Stimulated activated CD4-positive, alpha-beta T cell treated with anti-CD3 and anti-CD28 coated beads, Interleukin-1b, Interleukin-23, amount 100 ng/mL, for 4 hours (primary cell): ENCODE measurements around the gene TATDN2.
"Not testable (repeated sequence)": the region's sequence is repeated elsewhere in the genome, so short reads cannot be mapped to it uniquely, and the experiment has no call there.

Source experiments
- DNase-seq, 2 donors: peaks; one replicate each; pipeline ENCODE4 v3.0.0-alpha.2; 2020; ENCODE audit warnings: low read depth in 2 of 2

Gene TATDN2

DNA sequence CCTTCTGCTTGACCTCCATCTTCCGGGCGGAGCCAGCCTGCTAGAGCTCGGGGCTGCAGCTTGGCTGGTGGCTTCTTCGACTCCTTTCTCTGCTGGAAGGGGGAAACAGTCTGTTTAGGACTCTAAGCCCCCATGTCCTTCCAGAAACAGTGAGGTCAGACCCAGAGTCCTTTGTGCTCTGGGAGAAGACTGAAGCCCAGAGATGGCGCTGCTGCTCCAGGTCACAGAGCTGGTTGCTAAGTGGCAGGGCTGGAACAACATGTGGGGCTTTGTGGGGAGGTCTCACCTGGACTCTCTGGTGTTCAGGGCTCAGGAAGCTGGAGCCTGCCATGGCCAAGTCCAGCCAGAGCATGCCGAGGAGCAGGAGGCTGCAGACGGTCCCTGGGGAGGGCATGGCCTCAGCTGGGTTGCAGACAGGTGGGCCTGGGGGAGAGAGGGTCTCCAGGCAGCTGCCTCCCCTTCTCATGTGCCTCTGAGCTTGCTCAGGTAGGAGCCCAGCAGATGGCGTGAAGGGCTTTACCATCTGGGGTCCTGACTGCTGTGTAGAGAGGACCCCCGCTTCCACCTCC, 41.6 kb downstream of the TATDN2 start:
- no peak for DNase-seq

- DNase-seq = no peak
Observed at GRCh38 chr3:10290481-10291176, 42.4 kb downstream of the TATDN2 start.

DNA sequence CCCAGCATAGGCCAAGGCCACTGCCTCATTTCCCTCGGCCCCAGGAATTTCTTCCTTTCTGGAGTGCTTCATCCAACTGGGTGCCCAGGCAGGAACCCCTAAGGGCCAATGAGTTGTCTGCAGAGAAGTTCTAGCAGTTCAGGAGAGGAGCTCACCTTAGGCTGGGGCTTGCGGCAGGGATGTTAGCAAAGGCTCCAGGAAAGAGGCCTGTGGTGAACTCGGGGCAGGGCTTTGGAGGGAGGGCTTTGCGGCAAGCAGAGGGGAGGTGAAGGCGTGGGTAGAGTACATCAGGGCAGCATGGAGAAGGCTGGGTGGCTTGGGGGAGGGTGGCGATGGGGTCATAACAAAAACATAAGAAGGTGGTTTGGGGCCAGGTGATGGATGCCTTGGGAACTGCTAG, 43.4 kb downstream of the TATDN2 start:
- DNase-seq = no peak

- DNase-seq = no peak
Observed at GRCh38 chr3:10292505-10293419, 44.5 kb downstream of the TATDN2 start, which contains the start of gene GHRL. Gene GHRL (minus strand): TSS chr3:10292947. CDS start chr3:10290180, 2,767 bp downstream.

GRCh38 chr3:10294030-10294586, 45.8 kb downstream of the TATDN2 start:
- no peak for DNase-seq

DNA sequence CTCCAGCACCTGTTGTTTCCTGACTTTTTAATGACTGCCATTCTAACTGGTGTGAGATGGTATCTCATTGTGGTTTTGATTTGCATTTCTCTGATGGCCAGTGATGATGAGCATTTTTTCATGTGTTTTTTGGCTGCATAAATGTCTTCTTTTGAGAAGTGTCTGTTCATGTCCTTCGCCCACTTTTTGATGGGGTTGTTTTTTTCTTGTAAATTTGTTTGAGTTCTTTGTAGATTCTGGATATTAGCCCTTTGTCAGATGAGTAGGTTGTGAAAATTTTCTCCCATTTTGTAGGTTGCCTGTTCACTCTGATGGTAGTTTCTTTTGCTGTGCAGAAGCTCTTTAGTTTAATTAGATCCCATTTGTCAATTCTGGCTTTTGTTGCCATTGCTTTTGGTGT, 49.8 kb downstream of the TATDN2 start:
- not testable (repeated sequence) for DNase-seq

- no peak for DNase-seq
Observed at GRCh38 chr3:10299175-10299574, 50.9 kb downstream of the TATDN2 start.

DNA sequence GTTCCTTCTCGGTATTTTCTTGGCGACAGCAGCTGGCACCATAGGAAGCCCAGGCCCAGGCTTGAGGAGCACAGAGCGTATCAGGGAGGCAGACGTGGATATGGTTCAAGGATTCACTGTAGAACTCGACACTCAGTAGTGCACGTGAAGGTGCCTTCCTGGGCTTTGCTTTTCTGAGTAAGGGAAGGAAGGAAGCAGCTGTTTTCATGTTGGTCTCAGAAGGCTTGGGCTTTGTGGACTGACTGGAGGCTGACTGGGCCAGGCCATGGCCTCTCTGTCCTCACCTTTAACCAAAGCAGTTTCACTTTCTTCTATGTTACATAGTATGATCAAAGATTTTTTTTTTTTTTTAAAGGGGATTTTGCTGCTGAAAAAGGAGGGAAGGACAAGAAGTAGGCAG, 51.4 kb downstream of the TATDN2 start:
- DNase-seq = no peak

DNA sequence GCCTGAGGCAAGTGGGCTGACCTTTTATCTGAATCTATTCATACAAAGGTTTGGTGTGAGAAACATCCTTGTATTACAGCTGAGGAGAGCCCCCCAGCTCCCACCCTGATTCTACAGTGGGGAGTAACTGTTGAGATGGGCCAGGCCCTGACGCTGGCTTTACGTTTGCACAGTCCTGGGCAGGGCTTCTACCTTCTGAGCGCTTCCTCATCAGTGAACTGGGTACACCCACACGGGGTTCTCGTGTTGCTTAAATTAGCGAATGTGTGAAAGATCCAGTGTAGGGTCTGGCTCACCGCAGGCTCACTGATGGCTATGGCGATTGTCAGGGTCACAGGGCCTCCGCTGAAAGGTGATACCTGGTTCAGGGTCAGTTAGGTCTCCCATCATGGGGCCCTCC, 51.8 kb downstream of the TATDN2 start:
- no peak for DNase-seq

GRCh38 chr3:10303105-10303504, 54.8 kb downstream of the TATDN2 start:
- no peak for DNase-seq

DNA sequence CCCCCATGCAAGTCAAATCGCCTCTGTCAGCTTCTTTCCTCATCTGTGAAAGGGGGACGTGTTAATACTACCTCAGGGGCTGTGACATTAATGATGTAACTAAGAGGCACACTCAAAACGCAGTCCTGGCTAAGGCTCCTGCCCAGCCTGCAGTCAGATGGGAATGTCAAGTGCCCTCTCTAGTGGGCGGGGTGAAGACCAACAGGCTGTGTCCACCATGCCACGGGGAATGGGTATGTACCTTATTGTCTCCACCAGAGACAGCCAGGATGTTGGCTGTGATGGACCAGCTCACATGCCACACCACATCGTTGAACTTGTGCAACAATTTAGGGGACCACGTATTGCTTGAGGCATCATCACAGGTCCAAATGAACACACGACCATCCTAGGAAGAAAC, 55.5 kb downstream of the TATDN2 start:
- DNase-seq = no peak

- no peak for DNase-seq
Observed at GRCh38 chr3:10304905-10305304, 56.6 kb downstream of the TATDN2 start.

DNA sequence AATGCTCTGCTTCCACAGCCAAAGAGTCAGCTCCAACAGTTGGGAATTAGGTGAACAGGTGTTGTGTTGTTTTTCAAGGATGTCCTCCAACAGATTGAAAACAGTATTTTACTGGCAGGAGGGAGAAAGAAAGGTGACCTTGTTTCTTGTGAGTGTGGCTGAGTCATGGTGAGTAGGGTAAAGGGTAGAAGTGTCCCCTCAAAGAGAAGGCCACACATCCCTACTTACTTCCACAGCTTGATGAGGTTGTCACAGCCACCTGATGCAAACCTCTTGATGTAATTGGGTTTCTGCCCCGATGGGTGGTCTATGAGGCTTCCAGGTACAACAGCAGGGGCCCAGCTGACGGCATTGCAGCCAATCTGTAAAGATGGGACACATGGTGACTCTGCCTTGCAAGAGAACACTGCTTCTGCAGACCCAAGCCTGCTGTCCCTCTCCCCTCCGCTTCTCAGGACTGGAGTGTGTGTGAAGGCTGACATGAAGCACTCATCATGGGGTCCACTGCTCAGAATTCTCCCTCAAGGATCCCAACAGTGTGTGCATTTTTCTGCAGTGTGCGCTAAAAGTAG, 57.2 kb downstream of the TATDN2 start:
- DNase-seq = no peak

GRCh38 chr3:10306156-10306555, 57.9 kb downstream of the TATDN2 start:
- DNase-seq = no peak

DNA sequence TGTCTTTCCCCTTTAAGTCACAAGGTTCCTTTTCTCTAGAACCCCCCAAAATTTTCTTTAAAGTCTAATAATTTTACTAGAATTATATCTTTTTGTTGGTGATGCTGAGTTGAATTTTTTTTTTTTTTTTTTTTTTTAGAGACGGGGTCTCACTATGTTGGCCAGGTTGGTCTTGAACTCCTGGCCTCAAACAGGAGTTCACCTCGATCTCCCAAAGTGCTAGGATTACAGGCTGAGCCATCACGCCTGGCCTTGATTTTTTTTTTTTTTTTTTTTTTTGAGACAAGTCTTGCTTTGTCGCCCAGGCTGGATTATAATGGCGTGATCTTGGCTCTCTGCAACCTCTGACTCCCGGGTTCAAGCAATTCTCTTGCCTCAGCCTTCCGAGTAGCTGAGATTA, 60.4 kb downstream of the TATDN2 start:
- DNase-seq = no peak

DNA sequence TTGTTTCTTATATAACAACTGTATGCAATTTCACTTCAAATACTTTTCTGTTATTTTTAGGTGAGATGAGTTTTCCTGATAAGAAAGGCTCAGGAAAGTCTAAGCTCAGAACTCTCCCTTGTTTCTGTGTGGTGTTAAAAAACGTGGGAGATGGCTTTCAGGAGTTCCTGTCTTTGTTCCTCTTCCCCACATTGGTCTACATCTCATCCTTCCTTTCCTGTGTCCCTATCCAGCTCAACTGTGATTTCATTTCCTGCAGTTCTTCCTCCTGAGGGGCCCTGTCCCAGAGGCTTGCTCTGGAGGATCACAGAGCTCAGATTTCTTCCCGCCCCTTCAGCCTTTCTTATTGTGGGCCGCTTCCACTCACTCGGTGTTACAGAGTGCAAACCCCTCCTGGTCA, 61.5 kb downstream of the TATDN2 start:
- no peak for DNase-seq

GRCh38 chr3:10310578-10310977, 62.3 kb downstream of the TATDN2 start:
- no peak for DNase-seq

DNA sequence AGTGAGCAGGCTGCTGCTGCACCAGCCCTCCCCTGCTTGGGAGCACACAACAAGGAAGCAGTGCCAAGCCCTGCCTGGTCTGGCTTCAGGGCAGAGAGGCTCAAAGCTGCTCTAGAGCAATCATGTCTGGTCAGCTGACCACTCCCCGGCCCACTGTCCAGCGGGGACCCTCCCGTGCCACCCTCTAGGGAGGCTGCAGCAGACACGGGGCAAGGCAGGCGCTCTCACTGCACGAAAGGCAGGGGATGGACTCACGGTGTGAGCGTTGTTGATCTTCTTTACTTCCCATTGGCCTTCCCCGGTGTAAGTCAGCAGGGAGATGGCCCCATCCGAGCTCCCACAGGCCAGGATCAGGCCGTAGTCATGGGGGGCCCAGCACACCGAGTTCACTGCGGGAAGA, 63.5 kb downstream of the TATDN2 start:
- DNase-seq = no peak

- DNase-seq = no peak
Observed at GRCh38 chr3:10312391-10312790, 64.1 kb downstream of the TATDN2 start.

- DNase-seq = no peak
Observed at GRCh38 chr3:10312861-10313260, 64.6 kb downstream of the TATDN2 start.

DNA sequence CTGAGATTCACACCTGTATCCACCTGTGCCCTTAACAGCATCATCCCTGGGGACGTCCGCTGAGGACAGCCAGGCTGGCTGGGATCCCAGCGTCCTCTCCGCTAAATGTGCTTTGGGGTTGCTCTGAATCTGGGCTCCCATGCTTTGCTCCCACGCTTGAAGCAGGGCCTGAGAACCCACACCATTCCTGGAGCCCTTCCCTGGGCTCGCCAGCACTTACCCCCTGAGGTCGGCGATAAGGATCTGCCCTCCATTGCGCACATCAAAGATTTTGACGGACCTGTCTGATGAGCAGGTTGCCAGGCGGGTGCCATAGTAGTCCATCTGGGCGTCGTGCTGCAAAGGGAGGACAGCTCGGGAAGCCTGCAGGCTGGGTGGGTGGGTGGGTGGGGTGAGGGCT, 66.8 kb downstream of the TATDN2 start:
- DNase-seq = no peak

- no peak for DNase-seq
Observed at GRCh38 chr3:10315771-10316344, 67.6 kb downstream of the TATDN2 start.
